ENCODE measurements around the gene PAPLN. TPM values are rescaled to one million over a fixed set of nuclear protein-coding genes. Genes with fewer than 3 reads are reported as not detected.

The PAPLN gene
- total and polyA plus RNA-seq, 9 of the 15 experiments (the other 6 are each of a cell fraction or from before 2014, with no cell fraction given): 0.43 to 3.5 (median 1.7) TPM

DNA sequence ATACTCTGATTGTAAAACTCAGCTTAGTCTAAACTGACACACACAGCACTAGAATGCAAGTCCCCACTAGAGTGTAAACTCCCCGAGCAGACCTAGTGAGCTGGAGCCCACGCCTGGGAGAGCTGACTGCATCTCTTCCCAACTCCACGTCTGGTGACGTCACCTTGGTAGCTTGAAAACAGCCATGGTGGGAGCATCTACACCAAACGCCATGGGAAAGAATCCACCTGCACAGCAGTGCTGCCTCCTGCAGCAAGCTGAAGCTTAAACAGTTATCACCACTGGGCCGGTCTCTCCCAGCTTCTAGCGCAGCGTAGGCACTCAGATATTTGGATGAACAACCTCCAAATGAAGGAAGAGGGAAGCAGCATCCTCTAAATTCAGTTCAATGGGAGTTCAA is 4.3 kb upstream of the PAPLN start:
- in situ Hi-C loops (cut with MboI) (loop anchor here (10.0 kb wide), 1 partner anchor 718 kb away; no protein-coding TSS in a partner anchor), intact Hi-C loops (cut with micrococcal nuclease) (no loop called here)
- Histone ChIP-seq H3K9me1 (ENCODE audit: control insufficient read depth, insufficient read depth, low read length) (peaks cover 2% of the 10 kb centered on the region), H3K4me1 (replicated peaks in 1 of 2; ENCODE audit: control insufficient read depth in 2 of 2, insufficient read depth in 2 of 2, low read length in 2 of 2) (peaks cover 5 to 24% of the 10 kb centered on the region in 2 experiments; a peak in 4 of 5 replicates), H3K27ac (ENCODE audit: extremely low read depth, low read depth, low read length) (no peak overlapping the region), H3K36me3 (ENCODE audit: control insufficient read depth, insufficient read depth, low read length) (no peaks in the 10 kb centered on the region), H3K4me3 (no peak overlapping the region), H4K20me1 (replicated peaks; ENCODE audit: control insufficient read depth, insufficient read depth, low read length) (0 out of 2 replicates have a peak, but pooled peaks cover 4% of the 10 kb centered on the region), H3K9me3 (replicated peaks; ENCODE audit: control insufficient read depth, insufficient read depth, low read depth, low read length) (no peaks in the 10 kb centered on the region), H3K9ac (ENCODE audit: insufficient read depth in 1 of 2, low read depth in 2 of 2, low read length in 2 of 2) (no peak overlapping the region), H2AFZ (ENCODE audit: low read depth, low read length) (no peak overlapping the region), H3K4me2 (ENCODE audit: insufficient read depth, low read length) (no peak overlapping the region), H3K27me3 (ENCODE audit: control insufficient read depth in 2 of 2, insufficient read depth in 2 of 2, low read length in 2 of 2) (peaks cover 27 to 54% of the 10 kb centered on the region in 2 experiments), H3K79me2 (ENCODE audit: control insufficient read depth, insufficient read depth, low read length) (no peaks in the 10 kb centered on the region)
- no TSS peak for BruUV-seq (replicated peaks)
- TF ChIP-seq ATF1 (CRISPR knock-in tag; IDR thresholded peaks at IDR 0.05): no peak
- TF ChIP-seq ATF1 (tag; IDR thresholded peaks at IDR 0.05): peak; percentile 38; the same call in 1 of the 2 replicates
- TF ChIP-seq, protein P1, sequence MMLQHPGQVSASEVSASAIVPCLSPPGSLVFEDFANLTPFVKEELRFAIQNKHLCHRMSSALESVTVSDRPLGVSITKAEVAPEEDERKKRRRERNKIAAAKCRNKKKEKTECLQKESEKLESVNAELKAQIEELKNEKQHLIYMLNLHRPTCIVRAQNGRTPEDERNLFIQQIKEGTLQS (IDR thresholded peaks at IDR 0.05): peak; percentile 81
- TF ChIP-seq, protein P1 (CRISPR knock-in tag; conservative IDR thresholded peaks at IDR 0.05): no peak
- no peak for TF ChIP-seq TCFL5 (CRISPR knock-in tag; conservative IDR thresholded peaks at IDR 0.05)
- peak; percentile 62; the same call in 1 of the 2 replicates for TF ChIP-seq ATF7 (IDR thresholded peaks at IDR 0.05)
- 13% methylated on average over 8 of the region's 8 CpGs for WGBS (ENCODE audit: insufficient coverage, low coverage, missing lambda C conversion rate)
- CTCF ChIA-PET (ENCODE audit: low intra/inter-chr PET ratio): no interaction called here
- POLR2A ChIA-PET: interaction anchor here (0.7 to 1.1 kb wide), 2 partner anchors 29 to 166 kb away, joined by 3 read pairs; no protein-coding TSS in a partner anchor
- DNase-seq (ENCODE audit: extremely low read depth in 1 of 4, low spot score in 3 of 4) (peak in 1 of 4 experiments; percentile 20), FAIRE-seq (no peak), ATAC-seq (peak; percentile 59)
